GM21515 (cell line): ENCODE results near the gene GATAD2B.
"Not testable (repeated sequence)": the region's sequence is repeated elsewhere in the genome, so short reads cannot be mapped to it uniquely, and the experiment has no call there.

ENCODE experiments used
- ATAC-seq: cut with Tn5 transposase; IDR thresholded peaks from one replicate; pipeline ENCODE4 v1.9.1; 2021; ENCODE audit not compliant: unreplicated experiment

GATAD2B gene

DNA sequence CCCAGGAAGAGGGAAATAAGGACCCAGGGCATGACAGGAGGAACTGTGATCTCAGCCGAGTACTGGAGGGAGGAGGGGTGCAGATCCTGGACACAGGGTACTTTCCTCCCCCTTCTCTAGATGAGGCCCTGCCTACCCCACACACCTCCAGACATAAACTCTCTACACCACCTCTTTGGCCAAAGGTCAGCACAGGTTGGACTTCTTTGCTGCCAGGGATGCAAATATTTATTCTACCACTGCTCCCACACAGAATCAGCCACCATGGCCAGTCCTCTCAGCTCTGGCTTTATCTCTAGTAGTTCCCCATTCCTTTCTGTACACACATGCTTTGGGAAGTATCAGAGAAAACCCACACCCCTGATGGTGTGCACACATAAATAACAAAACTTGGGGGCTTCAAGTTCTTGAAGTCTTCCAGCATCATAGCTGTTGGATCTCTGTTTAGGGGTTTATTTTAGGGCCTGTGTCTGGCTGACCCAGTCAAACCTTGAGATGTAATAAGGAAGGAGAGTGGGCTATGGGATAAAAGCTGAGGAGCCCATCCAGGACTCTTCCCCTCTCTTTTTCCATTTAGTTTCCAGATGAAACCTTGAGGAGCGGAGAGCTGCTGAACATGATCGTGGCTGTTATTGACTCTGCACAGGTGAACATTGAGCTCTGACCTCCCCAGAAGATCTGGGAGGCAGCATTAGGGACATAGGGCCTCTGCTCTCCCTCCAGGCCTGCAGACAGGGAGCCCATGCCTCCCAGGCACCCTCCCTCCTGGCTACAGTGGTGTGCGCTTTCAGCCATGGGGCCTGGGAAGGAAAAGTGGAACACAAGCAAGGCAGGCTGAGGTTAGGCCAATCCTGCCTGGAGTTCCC lies 154.2 kb downstream of the GATAD2B start:
- ATAC-seq = no peak

DNA sequence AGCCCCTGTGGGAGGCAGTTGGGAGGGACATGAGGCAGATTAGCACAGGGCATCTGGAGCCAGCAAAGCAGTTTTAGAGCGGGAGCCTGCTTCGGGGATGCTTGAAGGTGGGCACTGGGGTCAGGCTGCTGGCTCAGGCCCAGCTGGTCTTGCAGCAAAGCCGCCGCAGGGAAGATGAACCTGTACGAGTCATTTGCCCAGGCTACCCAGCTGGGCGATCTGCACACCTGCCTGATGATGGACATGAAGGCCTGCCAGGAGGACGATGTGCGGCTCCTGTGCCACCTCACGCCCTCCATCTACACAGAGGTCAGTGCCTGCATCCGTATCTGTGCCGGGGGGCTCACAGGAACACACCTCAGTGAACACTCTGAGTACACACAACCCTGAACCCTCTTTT lies 155.3 kb downstream of the GATAD2B start:
- ATAC-seq = no peak

DNA sequence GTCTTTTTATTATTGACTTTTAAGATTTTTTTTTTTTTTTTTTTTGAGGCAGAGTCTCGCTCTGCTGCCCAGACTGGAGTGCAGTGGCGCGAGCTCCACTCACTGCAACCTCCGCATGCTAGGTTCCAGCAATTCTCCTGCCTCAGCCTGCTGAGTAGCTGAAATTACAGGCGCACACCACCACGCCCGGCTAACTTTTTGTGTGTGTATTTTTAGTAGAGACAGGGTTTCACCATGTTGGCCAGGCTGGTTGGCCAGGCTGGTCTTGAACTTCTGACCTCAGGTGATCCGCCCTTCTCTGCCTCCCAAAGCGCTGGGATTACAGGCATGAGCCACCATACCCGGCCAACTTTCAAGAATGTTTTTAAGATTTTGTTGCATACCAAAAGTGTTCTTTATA lies 156.1 kb downstream of the GATAD2B start:
- not testable (repeated sequence) for ATAC-seq

- ATAC-seq = no peak
These were observed 158.5 kb downstream of the GATAD2B start for GRCh38 chr1:153764310-153764709.

DNA sequence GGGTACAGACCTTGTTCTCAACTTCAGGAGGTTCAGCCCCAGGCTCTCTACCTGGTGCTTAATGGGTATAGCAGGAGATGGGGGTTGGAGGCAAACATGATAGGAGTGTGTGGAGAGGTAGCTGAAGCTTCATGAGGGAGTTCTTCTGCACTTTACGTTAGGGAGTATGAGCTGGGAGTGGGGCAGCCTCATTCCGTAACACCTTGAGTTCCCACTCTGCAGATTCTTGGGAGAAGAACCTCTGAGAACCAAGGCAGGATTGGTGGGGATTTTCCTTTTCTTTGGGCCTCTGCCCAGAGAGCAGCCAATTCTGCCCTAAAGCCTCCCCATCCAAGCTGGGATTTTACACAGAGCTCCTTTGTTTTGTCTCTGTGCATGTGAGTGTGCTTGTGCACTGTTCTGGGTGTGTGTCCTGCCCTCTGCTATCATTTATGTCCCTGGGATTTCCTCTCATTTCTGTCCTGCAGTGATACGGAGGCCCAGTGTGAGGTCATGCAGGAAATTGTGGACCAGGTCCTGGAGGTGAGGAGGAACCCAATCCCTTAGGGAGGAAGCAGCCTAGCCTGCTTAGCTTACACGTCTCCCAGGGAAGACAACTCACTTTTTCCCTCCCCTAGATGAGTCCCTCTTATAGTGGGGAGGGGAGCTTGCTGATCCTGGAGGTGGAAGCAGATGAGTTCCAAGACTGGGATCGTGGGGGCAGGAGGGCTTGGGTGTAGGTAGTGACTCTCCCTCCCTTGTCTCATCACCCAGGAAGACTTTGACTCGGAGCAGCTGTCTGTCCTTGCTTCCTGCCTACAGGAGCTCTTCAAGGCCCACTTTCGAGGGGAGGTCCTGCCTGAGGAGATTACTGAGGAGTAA lies 159.2 kb downstream of the GATAD2B start:
- ATAC-seq = no peak

- ATAC-seq = no peak
These were observed 162.3 kb downstream of the GATAD2B start for GRCh38 chr1:153760440-153760839.
